AG04449 (cell line): ENCODE results near the gene NDUFS1.
"Not testable (repeated sequence)": the region's sequence is repeated elsewhere in the genome, so short reads cannot be mapped to it uniquely, and the experiment has no call there.

ENCODE experiments used
- CTCF ChIA-PET: fragments of 350-600 bp; formaldehyde crosslinking; extraction: SDS; loops from one replicate; lab custom pipeline; 2021; ENCODE audit warnings: antibody characterized with exemption; lab: Yijun Ruan, JAX
- POLR2A ChIA-PET: fragments of 400-600, 350-600 bp; formaldehyde crosslinking; extraction: SDS; loops from one replicate; lab custom pipeline; 2020; ENCODE audit warnings: antibody characterized with exemption, inconsistent platforms; lab: Yijun Ruan, JAX
- DNase-seq: peaks from one replicate; pipeline ENCODE4 v3.0.0-alpha.2; 2010; ENCODE audit warnings: low read depth, low spot score
- H3K4me3 ChIP-seq: 2 replicates; pipeline ENCODE4 v1.5.1; 2011; ENCODE audit warnings: low read depth, mild to moderate bottlenecking, control low read depth, low read length
- CTCF ChIP-seq: IDR thresholded peaks from one replicate; pipeline ENCODE4 v1.5.1; 2011; ENCODE audit warnings: mild to moderate bottlenecking, moderate library complexity, low read length, control low read depth, inconsistent platforms; ENCODE audit not compliant: insufficient read depth; ENCODE audit errors: missing control alignments

The NDUFS1 gene

GRCh38 chr2:206082298-206082843, 76.9 kb downstream of the NDUFS1 start:
- no peak for DNase-seq
- TF ChIP-seq CTCF: no peak
- H3K4me3 ChIP-seq: no peak overlapping the region
- ChIA-PET POLR2A (no interaction called here), CTCF (no interaction called here)

- ChIA-PET CTCF (no interaction called here), POLR2A (no interaction called here)
- DNase-seq: no peak
Observed at GRCh38 chr2:206080927-206081326, 78.3 kb downstream of the NDUFS1 start.

GRCh38 chr2:206079699-206080465, 79.4 kb downstream of the NDUFS1 start:
- no peak for DNase-seq
- no peak for TF ChIP-seq CTCF
- H3K4me3 ChIP-seq: no peak overlapping the region
- ChIA-PET CTCF (no interaction called here), POLR2A (no interaction called here)

More at GRCh38 chr2:206080927-206081326, 78.3 kb downstream of the NDUFS1 start:
- H3K4me3 ChIP-seq: no peak overlapping the region
- TF ChIP-seq CTCF: no peak

- POLR2A ChIA-PET, CTCF ChIA-PET, H3K4me3 ChIP-seq, DNase-seq: not testable (repeated sequence)
Observed at GRCh38 chr2:206077879-206078278, 81.4 kb downstream of the NDUFS1 start.

- H3K4me3 ChIP-seq: no peak overlapping the region
- TF ChIP-seq CTCF: no peak
- CTCF ChIA-PET: no interaction called here
- POLR2A ChIA-PET: no interaction called here
- DNase-seq: no peak
Observed at GRCh38 chr2:206075113-206075512, 84.1 kb downstream of the NDUFS1 start.

GRCh38 chr2:206071807-206072206, 87.4 kb downstream of the NDUFS1 start:
- TF ChIP-seq CTCF: no peak
- H3K4me3 ChIP-seq: no peak overlapping the region
- CTCF ChIA-PET: interaction anchor here (0.6 to 2.2 kb wide), 3 partner anchors 15 to 31 kb away, joined by 3 to 5 read pairs (median 5); partner anchors contain the start of gene INO80D
- POLR2A ChIA-PET: no interaction called here
- no peak for DNase-seq
